Measurements from ENCODE around the gene ZBTB8OS. TPM values are rescaled to one million over a fixed set of nuclear protein-coding genes. Genes with fewer than 3 reads are reported as not detected.
A peak's percentile ranks its signal among the peaks of the same experiment; 100 is the strongest.

ZBTB8OS gene
- total RNA-seq, 1 donor from 2014 or later, result 36.4 TPM

DNA sequence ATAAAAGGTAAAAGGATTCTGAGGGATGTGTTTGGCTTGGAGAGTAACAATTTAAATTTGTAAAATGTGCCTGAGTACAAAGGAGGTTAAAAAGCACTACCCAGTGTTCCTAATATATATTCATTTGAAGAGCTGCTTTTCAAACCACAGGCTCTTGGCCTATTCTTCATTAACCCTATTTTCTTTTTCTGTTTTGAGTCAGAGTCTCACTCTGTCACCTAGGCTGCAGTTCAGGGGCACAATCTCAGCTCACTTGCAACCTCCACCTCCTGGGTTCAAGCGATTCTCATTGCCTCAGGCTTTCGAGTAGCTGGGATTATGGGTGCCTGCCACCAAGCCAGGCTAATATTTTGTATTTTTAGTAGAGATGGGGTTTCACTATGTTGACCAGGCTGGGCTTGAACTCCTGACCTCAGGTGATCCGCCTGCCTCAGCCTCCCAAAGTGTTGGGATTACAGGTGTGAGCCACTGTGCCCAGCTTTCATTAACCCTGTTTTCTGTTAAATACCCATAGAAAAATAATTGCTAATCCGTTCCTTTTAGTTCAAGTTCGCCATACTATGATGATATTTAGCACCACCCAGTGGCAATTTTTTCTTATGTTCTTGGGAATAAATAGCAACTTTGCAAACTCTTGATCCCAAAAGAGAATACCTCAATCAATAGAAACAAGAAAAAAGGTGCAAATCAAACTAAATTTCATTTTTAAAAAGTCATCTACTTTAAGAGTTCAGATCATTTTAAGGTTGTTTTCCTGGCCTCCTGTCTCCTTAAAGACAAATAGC lies 30.5 kb downstream of the ZBTB8OS start:
- ATAC-seq (no peak), DNase-seq (ENCODE audit: missing footprints) (no peak)
- intact Hi-C loops (cut with DNase I), result no loop called here

DNA sequence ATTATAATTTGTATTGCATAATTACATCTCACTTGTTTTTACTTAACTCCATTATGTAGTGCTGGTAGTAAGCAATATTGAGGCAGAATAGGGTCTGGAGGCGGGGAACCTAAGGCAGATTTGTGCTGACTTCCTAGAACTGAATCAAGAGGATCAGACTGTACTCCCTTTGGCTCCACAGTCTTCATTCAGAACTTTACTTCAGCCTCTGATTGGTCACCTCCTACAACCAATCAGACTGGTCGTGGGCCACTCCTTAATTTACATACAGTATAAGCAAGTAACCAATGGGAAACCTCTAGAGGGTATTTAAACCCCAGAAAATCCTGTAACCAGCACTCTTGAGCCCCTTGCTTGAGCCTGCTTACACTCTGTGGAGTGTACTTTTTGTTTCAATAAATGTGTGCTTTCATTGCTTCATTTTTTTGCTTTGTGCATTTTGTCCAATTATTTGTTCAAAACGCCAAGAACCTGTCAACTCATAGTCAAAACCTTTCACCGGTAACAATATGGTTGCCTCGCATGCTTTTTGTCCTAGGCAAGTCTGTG lies 31.6 kb downstream of the ZBTB8OS start:
- ATAC-seq (no peak), DNase-seq (ENCODE audit: missing footprints) (no peak)
- intact Hi-C loops (cut with DNase I), result no loop called here

- intact Hi-C loops (cut with DNase I), result no loop called here
- no peak for ATAC-seq
- DNase-seq (ENCODE audit: missing footprints), result no peak
Measured at GRCh38 chr1:32613472-32613871, 36.9 kb downstream of the ZBTB8OS start.

DNA sequence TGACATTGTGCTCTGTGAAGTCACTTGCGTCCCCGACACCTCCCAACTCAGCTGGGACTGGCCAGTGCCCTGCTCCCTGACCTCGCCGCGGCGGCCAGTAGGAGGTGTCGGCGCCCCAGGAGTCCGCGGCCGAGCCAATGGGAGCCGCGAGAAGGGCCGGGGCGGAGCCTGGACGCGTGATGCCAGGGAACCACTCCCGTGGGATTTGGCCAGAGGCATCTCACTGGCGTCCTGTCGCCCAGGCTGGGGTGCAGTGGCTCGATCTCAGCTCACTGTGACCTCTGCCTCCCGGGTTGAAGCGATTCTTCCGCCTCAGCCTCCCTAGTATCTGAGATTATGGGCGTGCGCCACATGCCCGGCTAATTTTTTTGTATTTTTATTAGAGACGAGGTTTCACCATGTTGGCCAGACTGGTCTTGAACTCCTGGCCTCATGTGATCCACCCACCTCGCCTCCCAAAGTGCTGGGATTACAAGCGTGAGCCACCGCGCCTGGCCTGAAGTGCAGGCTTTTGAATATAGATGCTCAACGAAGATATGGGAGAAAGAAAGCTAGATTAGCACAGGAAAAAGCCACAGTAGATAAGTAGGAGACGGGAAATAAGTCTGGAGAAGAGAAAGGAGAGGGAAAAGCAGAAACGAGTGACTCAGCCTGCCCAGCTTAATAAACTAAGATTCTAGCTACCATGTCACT lies 38.0 kb downstream of the ZBTB8OS start:
- peak; percentile 100 for ATAC-seq
- intact Hi-C loops (cut with DNase I), result no loop called here
- peak; percentile 94 for DNase-seq (ENCODE audit: missing footprints)

GRCh38 chr1:32611859-32612188 lies 38.5 kb downstream of the ZBTB8OS start:
- intact Hi-C loops (cut with DNase I), result no loop called here
- DNase-seq (ENCODE audit: missing footprints) (no peak), ATAC-seq (no peak)

- intact Hi-C loops (cut with DNase I), result loop anchor here (5.0 kb wide), 1 partner anchor 67 kb away; no protein-coding TSS in a partner anchor
- no peak for ATAC-seq
- DNase-seq (ENCODE audit: missing footprints), result no peak
Measured at GRCh38 chr1:32609180-32609579, 41.2 kb downstream of the ZBTB8OS start.

- intact Hi-C loops (cut with DNase I), result loop anchor here (5.0 kb wide), 1 partner anchor 64 kb away; no protein-coding TSS in a partner anchor
- DNase-seq (ENCODE audit: missing footprints), result no peak
- ATAC-seq, result no peak
Measured at GRCh38 chr1:32606565-32607371, 43.6 kb downstream of the ZBTB8OS start.

- DNase-seq (ENCODE audit: missing footprints) (no peak), ATAC-seq (no peak)
Measured at GRCh38 chr1:32605711-32606424, 44.5 kb downstream of the ZBTB8OS start.

DNA sequence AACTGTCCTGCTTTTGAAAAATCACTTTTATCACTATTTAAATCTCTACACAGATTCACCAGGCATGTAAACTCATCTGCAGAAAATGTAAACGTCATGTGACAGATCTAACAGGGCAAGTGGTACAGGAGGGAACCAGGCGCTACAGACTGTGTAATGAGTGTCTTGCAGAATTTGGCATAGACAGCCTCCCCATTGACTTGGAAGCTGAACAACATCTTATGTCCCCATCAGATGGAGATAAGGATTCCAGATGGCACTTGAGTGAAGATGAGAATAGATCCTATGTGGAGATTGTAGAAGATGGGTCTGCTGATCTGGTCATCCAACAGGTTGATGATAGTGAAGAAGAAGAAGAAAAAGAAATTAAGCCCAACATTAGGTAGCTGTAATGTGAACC lies 50.3 kb downstream of the ZBTB8OS start:
- DNase-seq (ENCODE audit: missing footprints) (no peak), ATAC-seq (no peak)
- intact Hi-C loops (cut with DNase I), result no loop called here

More at GRCh38 chr1:32605711-32606424, 44.5 kb downstream of the ZBTB8OS start:
- intact Hi-C loops (cut with DNase I), result loop anchor here (5.0 kb wide), 1 partner anchor 64 kb away; no protein-coding TSS in a partner anchor

DNA sequence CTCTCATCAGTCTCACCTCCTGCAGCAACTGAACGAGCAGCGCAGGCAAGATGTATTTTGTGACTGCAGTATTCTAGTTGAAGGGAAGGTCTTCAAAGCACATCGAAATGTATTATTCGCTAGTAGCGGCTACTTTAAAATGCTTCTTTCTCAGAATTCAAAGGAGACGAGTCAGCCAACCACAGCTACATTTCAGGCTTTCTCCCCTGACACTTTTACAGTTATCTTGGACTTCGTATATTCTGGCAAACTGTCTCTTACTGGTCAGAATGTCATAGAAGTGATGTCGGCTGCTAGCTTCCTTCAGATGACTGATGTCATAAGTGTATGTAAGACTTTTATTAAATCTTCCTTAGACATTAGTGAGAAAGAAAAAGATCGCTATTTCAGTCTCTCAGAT lies 57.4 kb downstream of the ZBTB8OS start:
- intact Hi-C loops (cut with DNase I), result no loop called here
- DNase-seq (ENCODE audit: missing footprints), result no peak
- ATAC-seq, result no peak

GRCh38 chr1:32580348-32581017 lies 69.9 kb downstream of the ZBTB8OS start:
- intact Hi-C loops (cut with DNase I), result no loop called here
- ATAC-seq (no peak), DNase-seq (ENCODE audit: missing footprints) (no peak)

Other genes with a start within 250 kb of the ZBTB8OS start
- not detected for gene ZBTB8B, start 185.5 kb downstream of the ZBTB8OS start, total RNA-seq
- gene ZBTB8A, start 111.1 kb downstream of the ZBTB8OS start, total RNA-seq, result 2.8 TPM
- 102 TPM for gene RBBP4, start 658 bp upstream of the ZBTB8OS start, total RNA-seq
- gene SYNC, start 52.2 kb upstream of the ZBTB8OS start, total RNA-seq, result 24.7 TPM
- 29.8 TPM for gene YARS1, start 166.8 kb upstream of the ZBTB8OS start, total RNA-seq
- 11.7 TPM for gene S100PBP, start 167.1 kb upstream of the ZBTB8OS start, total RNA-seq
- gene FNDC5, start 220.4 kb upstream of the ZBTB8OS start, total RNA-seq, result 139 TPM
- gene HPCA, start 235.9 kb upstream of the ZBTB8OS start, total RNA-seq, result not detected

Data from Right ventricle myocardium inferior (tissue), 1 donor.